WTC11 (cell line): ENCODE measurements around the gene TPP1. TPM values are rescaled to one million over a fixed set of nuclear protein-coding genes. Genes with fewer than 3 reads are reported as not detected.
A peak's percentile ranks its signal among the peaks of the same experiment; 100 is the strongest.

ENCODE experiments used
- ATF1 ChIP-seq: sonication (generic); formaldehyde crosslinking; IDR thresholded peaks from 2 replicates; pipeline ENCODE4 v1.8.1; 2023; ENCODE audit warnings: mild to moderate bottlenecking, moderate library complexity, missing genetic modification reagents
- CBFB ChIP-seq: sonication (generic); formaldehyde crosslinking; IDR thresholded peaks from 2 replicates; pipeline ENCODE4 v1.8.1; 2022; ENCODE audit warnings: mild to moderate bottlenecking, low read depth, missing genetic modification reagents
- EMX1 ChIP-seq: fragments of 250-450 bp; sonication (Bioruptor Pico); IDR thresholded peaks from 2 replicates; pipeline ENCODE4 v1.8.0; 2021; ENCODE audit warnings: mild to moderate bottlenecking
- FOXP1 ChIP-seq: sonication (generic); formaldehyde crosslinking; IDR thresholded peaks from 2 replicates; pipeline ENCODE4 v1.8.0; 2022; ENCODE audit warnings: missing genetic modification reagents, mild to moderate bottlenecking, moderate library complexity, borderline replicate concordance
- GABPB1 ChIP-seq: sonication (generic); formaldehyde crosslinking; IDR thresholded peaks from 2 replicates; pipeline ENCODE4 v1.8.1; 2023; ENCODE audit warnings: mild to moderate bottlenecking, missing genetic modification reagents
- HMGA2 ChIP-seq: fragments of 250-450 bp; sonication (Bioruptor Pico); IDR thresholded peaks from 2 replicates; pipeline ENCODE4 v1.4.0; 2021; ENCODE audit warnings: mild to moderate bottlenecking, moderate library complexity
- JUN ChIP-seq: sonication (generic); formaldehyde crosslinking; IDR thresholded peaks from 2 replicates; pipeline ENCODE4 v1.8.0; 2023; ENCODE audit warnings: mild to moderate bottlenecking, missing genetic modification reagents
- MXD4 ChIP-seq: fragments of 250-450 bp; sonication (Bioruptor Pico); IDR thresholded peaks from 2 replicates; pipeline ENCODE4 v1.8.0; 2021; ENCODE audit warnings: mild to moderate bottlenecking, moderate library complexity, borderline replicate concordance
- MYBL2 ChIP-seq: sonication (generic); formaldehyde crosslinking; IDR thresholded peaks from 2 replicates; pipeline ENCODE4 v1.8.1; 2023; ENCODE audit warnings: mild to moderate bottlenecking, moderate library complexity, missing genetic modification reagents
- NFATC4 ChIP-seq: fragments of 250-450 bp; sonication (Bioruptor Pico); IDR thresholded peaks from 2 replicates; pipeline ENCODE4 v1.9.0; 2021; ENCODE audit warnings: mild to moderate bottlenecking
- NR1H2 ChIP-seq: sonication (generic); formaldehyde crosslinking; IDR thresholded peaks from 2 replicates; pipeline ENCODE4 v1.9.0; 2021; ENCODE audit warnings: mild to moderate bottlenecking, moderate library complexity, missing genetic modification reagents
- OVOL2 ChIP-seq: fragments of 250-450 bp; sonication (Bioruptor Pico); IDR thresholded peaks from 2 replicates; pipeline ENCODE4 v1.9.0; 2021; ENCODE audit warnings: mild to moderate bottlenecking, borderline replicate concordance
- SMAD3 ChIP-seq: sonication (generic); formaldehyde crosslinking; IDR thresholded peaks from 2 replicates; pipeline ENCODE4 v1.8.0; 2022; ENCODE audit warnings: missing genetic modification reagents, mild to moderate bottlenecking, borderline replicate concordance
- SP1 ChIP-seq: sonication (generic); formaldehyde crosslinking; conservative IDR thresholded peaks from 2 replicates; pipeline ENCODE4 v1.8.1; 2022; ENCODE audit warnings: missing genetic modification reagents
- ZNF138 ChIP-seq: sonication (generic); formaldehyde crosslinking; conservative IDR thresholded peaks from 2 replicates; pipeline ENCODE4 v1.8.1; 2022; ENCODE audit warnings: mild to moderate bottlenecking, moderate library complexity, missing genetic modification reagents
- total RNA-seq: library from RNA; stranded (reverse); gene quantifications from 3 replicates; pipeline ENCODE4 v1.2.3, GENCODE V29; 2021
- TF ChIP-seq, protein P1 (sequence below): fragments of 250-450 bp; sonication (Bioruptor Pico); IDR thresholded peaks from 2 replicates; pipeline ENCODE4 v2.1.2; 2022; ENCODE audit warnings: mild to moderate bottlenecking, moderate library complexity
- TF ChIP-seq, protein P2 (sequence below): sonication (generic); formaldehyde crosslinking; IDR thresholded peaks from 2 replicates; pipeline ENCODE4 v1.8.1; 2023; ENCODE audit warnings: mild to moderate bottlenecking, missing genetic modification reagents
- TF ChIP-seq, protein P3 (sequence below): fragments of 250-450 bp; sonication (Bioruptor Pico); IDR thresholded peaks from 2 replicates; pipeline ENCODE4 v1.9.0; 2021; ENCODE audit warnings: mild to moderate bottlenecking
- TF ChIP-seq, protein P4 (sequence below): fragments of 250-450 bp; sonication (Bioruptor Pico); IDR thresholded peaks from 2 replicates; pipeline ENCODE4 v1.9.0; 2021; ENCODE audit warnings: moderate library complexity, mild to moderate bottlenecking, inconsistent platforms, borderline replicate concordance
- TF ChIP-seq, protein P5 (sequence below): sonication (generic); formaldehyde crosslinking; IDR thresholded peaks from 2 replicates; pipeline ENCODE4 v1.8.1; 2023; ENCODE audit warnings: mild to moderate bottlenecking, missing genetic modification reagents, moderate library complexity
- TF ChIP-seq, protein P6 (sequence below): sonication (generic); formaldehyde crosslinking; IDR thresholded peaks from 2 replicates; pipeline ENCODE4 v1.8.0; 2023; ENCODE audit warnings: missing genetic modification reagents
- TF ChIP-seq, protein P7 (sequence below): sonication (generic); formaldehyde crosslinking; IDR thresholded peaks from 2 replicates; pipeline ENCODE4 v1.8.1; 2022; ENCODE audit warnings: mild to moderate bottlenecking, missing genetic modification reagents, moderate library complexity, borderline replicate concordance
- TF ChIP-seq, protein P8 (sequence below): sonication (generic); formaldehyde crosslinking; IDR thresholded peaks from 2 replicates; pipeline ENCODE4 v1.8.1; 2023; ENCODE audit warnings: mild to moderate bottlenecking, missing genetic modification reagents, borderline replicate concordance

The TPP1 gene
- total RNA-seq, 1 experiment from 2014 or later = 36.2 TPM

DNA sequence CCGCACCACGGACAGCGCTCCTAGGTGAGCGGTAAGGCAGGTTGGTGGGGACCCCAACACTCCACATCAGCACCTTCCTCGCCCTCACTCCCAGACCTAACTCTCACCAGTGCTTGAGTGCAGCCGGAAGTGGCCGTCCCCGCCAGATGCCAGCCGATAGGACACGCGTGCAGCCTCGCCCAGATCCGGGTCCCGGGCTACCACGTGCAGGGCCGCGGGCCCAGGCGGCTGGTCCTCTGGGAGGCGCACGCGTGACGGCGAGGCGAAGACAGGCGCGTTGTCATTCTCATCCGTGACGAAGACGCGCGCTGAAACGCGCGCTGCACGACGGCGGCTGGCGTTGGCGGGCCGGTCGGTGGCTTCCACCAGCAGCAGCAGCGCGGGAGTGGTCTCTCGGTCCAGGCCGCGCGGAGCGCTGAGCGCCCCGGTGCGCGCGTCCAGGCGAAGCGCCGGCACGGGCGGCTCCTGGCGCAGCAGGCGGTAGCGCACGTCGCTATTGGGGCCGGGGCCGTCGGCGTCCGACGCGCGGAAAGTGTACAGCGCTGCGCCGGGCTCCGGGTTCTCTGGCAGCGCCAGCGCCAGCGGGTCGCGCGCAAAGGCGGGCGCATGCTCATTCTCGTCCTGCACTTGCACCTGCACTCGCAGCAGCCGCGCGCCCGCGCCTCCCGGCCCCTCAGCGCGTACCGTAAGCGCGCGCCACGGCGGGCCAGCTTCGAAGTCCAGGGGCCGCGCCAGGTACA is 10.8 kb upstream of the TPP1 start (continued):
- TF ChIP-seq CBFB (CRISPR knock-in tag) (0 out of 2 replicates have a peak, but pooled peaks have one; percentile 23), JUN (peak; percentile 95; the same call in 1 of the 2 replicates), NR1H2 (CRISPR knock-in tag) (peak; percentile 86), HMGA2 (no peak), EMX1 (CRISPR knock-in tag) (no peak), ATF1 (peak; percentile 89; the same call in 1 of the 2 replicates), SP1 (CRISPR knock-in tag) (0 out of 2 replicates have a peak, but pooled peaks have one; percentile 42), MYBL2 (CRISPR knock-in tag) (peak; percentile 94), SMAD3 (CRISPR knock-in tag) (no peak), ZNF138 (CRISPR knock-in tag) (peak; percentile 67; the same call in 1 of the 2 replicates), MXD4 (no peak), FOXP1 (CRISPR knock-in tag) (peak; percentile 98), OVOL2 (no peak), NFATC4 (CRISPR knock-in tag) (no peak), GABPB1 (CRISPR knock-in tag) (no peak)
- TF ChIP-seq, protein P1, sequence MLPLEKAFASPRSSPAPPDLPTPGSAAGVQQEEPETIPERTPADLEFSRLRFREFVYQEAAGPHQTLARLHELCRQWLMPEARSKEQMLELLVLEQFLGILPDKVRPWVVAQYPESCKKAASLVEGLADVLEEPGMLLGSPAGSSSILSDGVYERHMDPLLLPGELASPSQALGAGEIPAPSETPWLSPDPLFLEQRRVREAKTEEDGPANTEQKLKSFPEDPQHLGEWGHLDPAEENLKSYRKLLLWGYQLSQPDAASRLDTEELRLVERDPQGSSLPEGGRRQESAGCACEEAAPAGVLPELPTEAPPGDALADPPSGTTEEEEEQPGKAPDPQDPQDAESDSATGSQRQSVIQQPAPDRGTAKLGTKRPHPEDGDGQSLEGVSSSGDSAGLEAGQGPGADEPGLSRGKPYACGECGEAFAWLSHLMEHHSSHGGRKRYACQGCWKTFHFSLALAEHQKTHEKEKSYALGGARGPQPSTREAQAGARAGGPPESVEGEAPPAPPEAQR = no peak
- TF ChIP-seq, protein P2, sequence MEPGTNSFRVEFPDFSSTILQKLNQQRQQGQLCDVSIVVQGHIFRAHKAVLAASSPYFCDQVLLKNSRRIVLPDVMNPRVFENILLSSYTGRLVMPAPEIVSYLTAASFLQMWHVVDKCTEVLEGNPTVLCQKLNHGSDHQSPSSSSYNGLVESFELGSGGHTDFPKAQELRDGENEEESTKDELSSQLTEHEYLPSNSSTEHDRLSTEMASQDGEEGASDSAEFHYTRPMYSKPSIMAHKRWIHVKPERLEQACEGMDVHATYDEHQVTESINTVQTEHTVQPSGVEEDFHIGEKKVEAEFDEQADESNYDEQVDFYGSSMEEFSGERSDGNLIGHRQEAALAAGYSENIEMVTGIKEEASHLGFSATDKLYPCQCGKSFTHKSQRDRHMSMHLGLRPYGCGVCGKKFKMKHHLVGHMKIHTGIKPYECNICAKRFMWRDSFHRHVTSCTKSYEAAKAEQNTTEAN (CRISPR knock-in tag) = 0 out of 2 replicates have a peak, but pooled peaks have one; percentile 60
- TF ChIP-seq, protein P3, sequence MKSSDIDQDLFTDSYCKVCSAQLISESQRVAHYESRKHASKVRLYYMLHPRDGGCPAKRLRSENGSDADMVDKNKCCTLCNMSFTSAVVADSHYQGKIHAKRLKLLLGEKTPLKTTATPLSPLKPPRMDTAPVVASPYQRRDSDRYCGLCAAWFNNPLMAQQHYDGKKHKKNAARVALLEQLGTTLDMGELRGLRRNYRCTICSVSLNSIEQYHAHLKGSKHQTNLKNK (CRISPR knock-in tag) = no peak
- TF ChIP-seq, protein P4, sequence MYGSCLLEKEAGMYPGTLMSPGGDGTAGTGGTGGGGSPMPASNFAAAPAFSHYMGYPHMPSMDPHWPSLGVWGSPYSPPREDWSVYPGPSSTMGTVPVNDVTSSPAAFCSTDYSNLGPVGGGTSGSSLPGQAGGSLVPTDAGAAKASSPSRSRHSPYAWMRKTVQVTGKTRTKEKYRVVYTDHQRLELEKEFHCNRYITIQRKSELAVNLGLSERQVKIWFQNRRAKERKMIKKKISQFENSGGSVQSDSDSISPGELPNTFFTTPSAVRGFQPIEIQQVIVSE (CRISPR knock-in tag) = no peak
- TF ChIP-seq, protein P5, sequence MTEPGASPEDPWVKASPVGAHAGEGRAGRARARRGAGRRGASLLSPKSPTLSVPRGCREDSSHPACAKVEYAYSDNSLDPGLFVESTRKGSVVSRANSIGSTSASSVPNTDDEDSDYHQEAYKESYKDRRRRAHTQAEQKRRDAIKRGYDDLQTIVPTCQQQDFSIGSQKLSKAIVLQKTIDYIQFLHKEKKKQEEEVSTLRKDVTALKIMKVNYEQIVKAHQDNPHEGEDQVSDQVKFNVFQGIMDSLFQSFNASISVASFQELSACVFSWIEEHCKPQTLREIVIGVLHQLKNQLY (CRISPR knock-in tag) = peak; percentile 88; the same call in 1 of the 2 replicates
- TF ChIP-seq, protein P6, sequence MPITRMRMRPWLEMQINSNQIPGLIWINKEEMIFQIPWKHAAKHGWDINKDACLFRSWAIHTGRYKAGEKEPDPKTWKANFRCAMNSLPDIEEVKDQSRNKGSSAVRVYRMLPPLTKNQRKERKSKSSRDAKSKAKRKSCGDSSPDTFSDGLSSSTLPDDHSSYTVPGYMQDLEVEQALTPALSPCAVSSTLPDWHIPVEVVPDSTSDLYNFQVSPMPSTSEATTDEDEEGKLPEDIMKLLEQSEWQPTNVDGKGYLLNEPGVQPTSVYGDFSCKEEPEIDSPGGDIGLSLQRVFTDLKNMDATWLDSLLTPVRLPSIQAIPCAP (CRISPR knock-in tag) = peak; percentile 93
- TF ChIP-seq, protein P7, sequence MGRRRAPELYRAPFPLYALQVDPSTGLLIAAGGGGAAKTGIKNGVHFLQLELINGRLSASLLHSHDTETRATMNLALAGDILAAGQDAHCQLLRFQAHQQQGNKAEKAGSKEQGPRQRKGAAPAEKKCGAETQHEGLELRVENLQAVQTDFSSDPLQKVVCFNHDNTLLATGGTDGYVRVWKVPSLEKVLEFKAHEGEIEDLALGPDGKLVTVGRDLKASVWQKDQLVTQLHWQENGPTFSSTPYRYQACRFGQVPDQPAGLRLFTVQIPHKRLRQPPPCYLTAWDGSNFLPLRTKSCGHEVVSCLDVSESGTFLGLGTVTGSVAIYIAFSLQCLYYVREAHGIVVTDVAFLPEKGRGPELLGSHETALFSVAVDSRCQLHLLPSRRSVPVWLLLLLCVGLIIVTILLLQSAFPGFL (CRISPR knock-in tag) = peak; percentile 70; the same call in 1 of the 2 replicates
- TF ChIP-seq, protein P8, sequence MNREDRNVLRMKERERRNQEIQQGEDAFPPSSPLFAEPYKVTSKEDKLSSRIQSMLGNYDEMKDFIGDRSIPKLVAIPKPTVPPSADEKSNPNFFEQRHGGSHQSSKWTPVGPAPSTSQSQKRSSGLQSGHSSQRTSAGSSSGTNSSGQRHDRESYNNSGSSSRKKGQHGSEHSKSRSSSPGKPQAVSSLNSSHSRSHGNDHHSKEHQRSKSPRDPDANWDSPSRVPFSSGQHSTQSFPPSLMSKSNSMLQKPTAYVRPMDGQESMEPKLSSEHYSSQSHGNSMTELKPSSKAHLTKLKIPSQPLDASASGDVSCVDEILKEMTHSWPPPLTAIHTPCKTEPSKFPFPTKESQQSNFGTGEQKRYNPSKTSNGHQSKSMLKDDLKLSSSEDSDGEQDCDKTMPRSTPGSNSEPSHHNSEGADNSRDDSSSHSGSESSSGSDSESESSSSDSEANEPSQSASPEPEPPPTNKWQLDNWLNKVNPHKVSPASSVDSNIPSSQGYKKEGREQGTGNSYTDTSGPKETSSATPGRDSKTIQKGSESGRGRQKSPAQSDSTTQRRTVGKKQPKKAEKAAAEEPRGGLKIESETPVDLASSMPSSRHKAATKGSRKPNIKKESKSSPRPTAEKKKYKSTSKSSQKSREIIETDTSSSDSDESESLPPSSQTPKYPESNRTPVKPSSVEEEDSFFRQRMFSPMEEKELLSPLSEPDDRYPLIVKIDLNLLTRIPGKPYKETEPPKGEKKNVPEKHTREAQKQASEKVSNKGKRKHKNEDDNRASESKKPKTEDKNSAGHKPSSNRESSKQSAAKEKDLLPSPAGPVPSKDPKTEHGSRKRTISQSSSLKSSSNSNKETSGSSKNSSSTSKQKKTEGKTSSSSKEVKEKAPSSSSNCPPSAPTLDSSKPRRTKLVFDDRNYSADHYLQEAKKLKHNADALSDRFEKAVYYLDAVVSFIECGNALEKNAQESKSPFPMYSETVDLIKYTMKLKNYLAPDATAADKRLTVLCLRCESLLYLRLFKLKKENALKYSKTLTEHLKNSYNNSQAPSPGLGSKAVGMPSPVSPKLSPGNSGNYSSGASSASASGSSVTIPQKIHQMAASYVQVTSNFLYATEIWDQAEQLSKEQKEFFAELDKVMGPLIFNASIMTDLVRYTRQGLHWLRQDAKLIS (CRISPR knock-in tag) = no peak
